ENCODE results near the gene DOCK7. TPM values are rescaled to one million over a fixed set of nuclear protein-coding genes. Genes with fewer than 3 reads are reported as not detected.
"Not testable (repeated sequence)": the region's sequence is repeated elsewhere in the genome, so short reads cannot be mapped to it uniquely, and the experiment has no call there.

DOCK7 gene
- total and polyA plus RNA-seq, 2 of the 8 experiments (the other 6 are each of a cell fraction or from before 2014, with no cell fraction given) = 10.2 to 33.7 TPM

- no peak for TF ChIP-seq RNF2 (IDR thresholded peaks at IDR 0.05; ENCODE audit: borderline replicate concordance, low read depth, low read length, missing control alignments, poor library complexity, severe bottlenecking)
- TF ChIP-seq SUZ12 (IDR thresholded peaks at IDR 0.05; ENCODE audit: low read length) = no peak
These were observed 5.7 kb downstream of the DOCK7 start (continued) for GRCh38 chr1:62682531-62682930.

GRCh38 chr1:62680992-62681391 is 7.2 kb downstream of the DOCK7 start:
- DNase-seq (ENCODE audit: low read depth in 1 of 2, low spot score in 2 of 2); H3K27ac ChIP-seq (ENCODE audit: low read depth, low read length); H3K79me1 ChIP-seq (ENCODE audit: low read depth, low read length); H2BK120ac ChIP-seq (replicated peaks; ENCODE audit: low read depth, low read length); H2BK5ac ChIP-seq (ENCODE audit: low read depth, low read length); H3K36me3 ChIP-seq (ENCODE audit: control insufficient read depth in 2 of 4, insufficient read depth in 4 of 4, low read length in 3 of 4); H2AK5ac ChIP-seq (ENCODE audit: low read depth, low read length); H3K4ac ChIP-seq (replicated peaks; ENCODE audit: insufficient read length, low read depth, low read length); H3K14ac ChIP-seq (ENCODE audit: insufficient read length); H3K56ac ChIP-seq (replicated peaks; ENCODE audit: insufficient read length, low read depth, low read length); FAIRE-seq; H3K23ac ChIP-seq (ENCODE audit: insufficient read length); H3K18ac ChIP-seq (ENCODE audit: extremely low read depth, low read length); H2BK15ac ChIP-seq (ENCODE audit: low read length); H3K4me2 ChIP-seq (ENCODE audit: insufficient read depth in 1 of 2, low read depth in 2 of 2, low read length in 2 of 2); H2BK20ac ChIP-seq (ENCODE audit: low read length); POLR2A ChIA-PET (ENCODE audit: partially characterized antibody); H4K5ac ChIP-seq (ENCODE audit: insufficient read length, low read depth, low read length); H3K27me3 ChIP-seq (replicated peaks in 1 of 4; ENCODE audit: control insufficient read depth in 3 of 4, extremely low read depth in 1 of 4, insufficient read depth in 3 of 4, low read length in 3 of 4); H4K8ac ChIP-seq (ENCODE audit: extremely low read depth, insufficient read depth, low read length); H2BK12ac ChIP-seq (ENCODE audit: low read depth, low read length); H4K20me1 ChIP-seq (replicated peaks in 1 of 2; ENCODE audit: control insufficient read depth in 1 of 2, insufficient read depth in 2 of 2, low read length in 2 of 2); H2AFZ ChIP-seq (ENCODE audit: low read length); H3K4me3 ChIP-seq (ENCODE audit: extremely low read depth in 1 of 4, insufficient read depth in 2 of 4, low read depth in 3 of 4, low read length in 4 of 4); H3K9me3 ChIP-seq (ENCODE audit: insufficient read depth in 2 of 2, low read depth in 1 of 2, low read length in 1 of 2); CTCF ChIA-PET (ENCODE audit: partially characterized antibody); H3K4me1 ChIP-seq (replicated peaks in 1 of 4; ENCODE audit: control insufficient read depth in 3 of 4, insufficient read depth in 4 of 4, low read length in 3 of 4); H3K9ac ChIP-seq (replicated peaks in 1 of 4; ENCODE audit: extremely low read depth in 1 of 4, low read depth in 3 of 4, low read length in 3 of 4); H4K91ac ChIP-seq (replicated peaks; ENCODE audit: insufficient read length, low read length); H3K23me2 ChIP-seq (ENCODE audit: low read depth, low read length): not testable (repeated sequence)
- 80% methylated on average over 1 of the region's 2 CpGs; no CpG with 5 or more reads in 1 of the 2 experiments for WGBS, 2 experiments (ENCODE audit: extremely low coverage in 1 of 2, insufficient coverage in 1 of 2, insufficient read length in 1 of 2, insufficient replicate concordance in 2 of 2, low coverage in 1 of 2, low lambda C conversion rate in 2 of 2, missing lambda C conversion rate in 1 of 2)
- peaks cover 4 to 74% of the 10 kb centered on the region in 2 experiments; a peak in 3 of 4 replicates for H3K79me2 ChIP-seq (ENCODE audit: control insufficient read depth in 1 of 2, insufficient read depth in 2 of 2, low read length in 2 of 2)

All from H1 (cell line).